ENCODE data around the gene KCNC4.

Gene KCNC4

GRCh38 chr1:110258734-110259133 is 48.6 kb downstream of the KCNC4 start:
- no peak for DNase-seq

GRCh38 chr1:110259770-110260169 is 49.7 kb downstream of the KCNC4 start:
- DNase-seq: no peak
